Measurements from ENCODE around the gene DRD1. TPM values are rescaled to one million over a fixed set of nuclear protein-coding genes. Genes with fewer than 3 reads are reported as not detected.

The DRD1 gene
- total RNA-seq, 3 donors from 2014 or later, result under 0.01 to 0.33 TPM; not detected in 1

- DNase-seq (ENCODE audit: low spot score in 2 of 2), result no peak
- intact Hi-C loops (cut with DNase I; ENCODE audit: low total_unique reads), result no loop called here
- Histone ChIP-seq H3K27me3 (no peaks in the 10 kb centered on the region), H3K27ac (no peak overlapping the region), H3K4me1 (no peaks in the 10 kb centered on the region), H3K4me3 (no peak overlapping the region), H3K9me3 (no peaks in the 10 kb centered on the region), H3K36me3 (no peaks in the 10 kb centered on the region)
- TF ChIP-seq POLR2A (IDR thresholded peaks at IDR 0.05) (no peak), CTCF (IDR thresholded peaks at IDR 0.05) (no peak), POLR2AphosphoS5 (IDR thresholded peaks at IDR 0.05) (no peak)
Observed at GRCh38 chr5:175422058-175422457, 21.9 kb downstream of the DRD1 start.

DNA sequence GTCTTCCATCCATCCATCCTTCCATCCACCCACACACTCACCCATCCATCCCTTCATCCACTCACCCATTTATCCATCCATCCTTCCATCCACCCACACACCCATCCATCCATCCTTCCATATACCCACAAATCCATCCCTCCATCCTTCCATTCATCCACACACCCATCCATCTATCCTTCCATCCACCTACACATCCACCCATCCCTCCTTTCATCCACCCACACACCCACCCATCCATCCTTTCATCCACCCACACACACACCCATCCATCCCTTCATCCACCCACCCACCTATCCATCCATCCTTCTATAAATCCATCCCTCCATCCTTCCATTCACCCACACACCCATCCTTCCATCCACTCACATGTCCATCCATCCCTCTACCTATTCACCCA is 23.6 kb downstream of the DRD1 start:
- intact Hi-C loops (cut with DNase I; ENCODE audit: low total_unique reads), result no loop called here
- Histone ChIP-seq H3K27me3 (no peaks in the 10 kb centered on the region), H3K36me3 (no peaks in the 10 kb centered on the region), H3K9me3 (peaks cover 0 to 4% of the 10 kb centered on the region in 2 donors), H3K27ac (no peak overlapping the region), H3K4me1 (no peaks in the 10 kb centered on the region), H3K4me3 (no peak overlapping the region)
- DNase-seq (ENCODE audit: low spot score in 2 of 2), result no peak
- TF ChIP-seq CTCF (IDR thresholded peaks at IDR 0.05) (no peak), POLR2AphosphoS5 (IDR thresholded peaks at IDR 0.05) (no peak), POLR2A (IDR thresholded peaks at IDR 0.05) (no peak)

GRCh38 chr5:175418251-175418650 is 25.7 kb downstream of the DRD1 start:
- TF ChIP-seq CTCF (IDR thresholded peaks at IDR 0.05), result no peak
- TF ChIP-seq POLR2AphosphoS5 (IDR thresholded peaks at IDR 0.05), result no peak
- TF ChIP-seq POLR2A (IDR thresholded peaks at IDR 0.05), result no peak
- no peaks in the 10 kb centered on the region for H3K36me3 ChIP-seq
- no peaks in the 10 kb centered on the region for H3K4me1 ChIP-seq
- H3K4me3 ChIP-seq, result no peak overlapping the region
- intact Hi-C loops (cut with DNase I; ENCODE audit: low total_unique reads), result no loop called here
- no peak overlapping the region for H3K27ac ChIP-seq
- H3K27me3 ChIP-seq, result no peaks in the 10 kb centered on the region
- H3K9me3 ChIP-seq, result peaks cover 0 to 9% of the 10 kb centered on the region in 2 donors
- no peak for DNase-seq (ENCODE audit: low spot score in 2 of 2)

- Histone ChIP-seq H3K9me3 (peaks cover 0 to 9% of the 10 kb centered on the region in 2 donors), H3K4me1 (no peaks in the 10 kb centered on the region), H3K36me3 (no peaks in the 10 kb centered on the region), H3K27me3 (no peaks in the 10 kb centered on the region), H3K4me3 (no peak overlapping the region), H3K27ac (no peak overlapping the region)
- intact Hi-C loops (cut with DNase I; ENCODE audit: low total_unique reads), result no loop called here
- TF ChIP-seq POLR2A (IDR thresholded peaks at IDR 0.05), result no peak
- no peak for TF ChIP-seq POLR2AphosphoS5 (IDR thresholded peaks at IDR 0.05)
- no peak for TF ChIP-seq CTCF (IDR thresholded peaks at IDR 0.05)
- DNase-seq (ENCODE audit: low spot score in 2 of 2), result no peak
Observed at GRCh38 chr5:175417384-175417783, 26.6 kb downstream of the DRD1 start.

GRCh38 chr5:175415303-175415702 is 28.7 kb downstream of the DRD1 start:
- no peaks in the 10 kb centered on the region for H3K27me3 ChIP-seq
- H3K4me3 ChIP-seq, result no peak overlapping the region
- peaks cover 0 to 9% of the 10 kb centered on the region in 2 donors for H3K9me3 ChIP-seq
- TF ChIP-seq CTCF (IDR thresholded peaks at IDR 0.05) (no peak), POLR2AphosphoS5 (IDR thresholded peaks at IDR 0.05) (no peak), POLR2A (IDR thresholded peaks at IDR 0.05) (no peak)
- no peak overlapping the region for H3K27ac ChIP-seq
- no peaks in the 10 kb centered on the region for H3K4me1 ChIP-seq
- intact Hi-C loops (cut with DNase I; ENCODE audit: low total_unique reads), result no loop called here
- no peak for DNase-seq (ENCODE audit: low spot score in 2 of 2)
- H3K36me3 ChIP-seq, result no peaks in the 10 kb centered on the region
